Measurements from ENCODE around the gene SERPINA1. TPM values are rescaled to one million over a fixed set of nuclear protein-coding genes. Genes with fewer than 3 reads are reported as not detected.

The SERPINA1 gene
- total and polyA plus RNA-seq, 2 of the 13 experiments (the other 11 are each of a cell fraction or from before 2014, with no cell fraction given), result 3,266 to 11,015 TPM

- TF ChIP-seq, protein P1, sequence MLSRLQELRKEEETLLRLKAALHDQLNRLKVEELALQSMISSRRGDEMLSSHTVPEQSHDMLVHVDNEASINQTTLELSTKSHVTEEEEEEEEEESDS (CRISPR knock-in tag; IDR thresholded peaks at IDR 0.05; ENCODE audit: borderline replicate concordance), result no peak
- TF ChIP-seq ZNF580 (CRISPR knock-in tag; IDR thresholded peaks at IDR 0.05; ENCODE audit: borderline replicate concordance, low read depth) (peak; percentile 26; the same call in 1 of the 2 replicates), MAZ (IDR thresholded peaks at IDR 0.05; ENCODE audit: borderline replicate concordance, low read depth, low read length) (no peak), MAZ (CRISPR knock-in tag; IDR thresholded peaks at IDR 0.05; ENCODE audit: low read depth) (peak; percentile 55), BHLHE40 (IDR thresholded peaks at IDR 0.05; ENCODE audit: low read length) (0 out of 2 replicates have a peak, but pooled peaks have one; percentile 5), MTF1 (CRISPR knock-in tag; IDR thresholded peaks at IDR 0.05) (no peak), ZXDC (CRISPR knock-in tag; IDR thresholded peaks at IDR 0.05) (no peak), THYN1 (CRISPR knock-in tag; IDR thresholded peaks at IDR 0.05; ENCODE audit: borderline replicate concordance, low read depth) (no peak), NONO (IDR thresholded peaks at IDR 0.05) (no peak), NONO (CRISPR knock-in tag; conservative IDR thresholded peaks at IDR 0.05) (peak; percentile 77), ZNF709 (CRISPR knock-in tag; IDR thresholded peaks at IDR 0.05) (no peak), PITX1 (CRISPR knock-in tag; IDR thresholded peaks at IDR 0.05) (peak; percentile 82), ZNF354B (CRISPR knock-in tag; IDR thresholded peaks at IDR 0.05) (no peak), STAG1 (CRISPR knock-in tag; IDR thresholded peaks at IDR 0.05) (peak; percentile 84), RFX5 (IDR thresholded peaks at IDR 0.05; ENCODE audit: low read depth, low read length) (peak; percentile 88), SMARCE1 (IDR thresholded peaks at IDR 0.05; ENCODE audit: borderline replicate concordance) (no peak), ZBED4 (CRISPR knock-in tag; IDR thresholded peaks at IDR 0.05; ENCODE audit: borderline replicate concordance) (peak; percentile 55), GFI1 (CRISPR knock-in tag; IDR thresholded peaks at IDR 0.05; ENCODE audit: borderline replicate concordance) (peak; percentile 76)
- TF ChIP-seq, protein P2, sequence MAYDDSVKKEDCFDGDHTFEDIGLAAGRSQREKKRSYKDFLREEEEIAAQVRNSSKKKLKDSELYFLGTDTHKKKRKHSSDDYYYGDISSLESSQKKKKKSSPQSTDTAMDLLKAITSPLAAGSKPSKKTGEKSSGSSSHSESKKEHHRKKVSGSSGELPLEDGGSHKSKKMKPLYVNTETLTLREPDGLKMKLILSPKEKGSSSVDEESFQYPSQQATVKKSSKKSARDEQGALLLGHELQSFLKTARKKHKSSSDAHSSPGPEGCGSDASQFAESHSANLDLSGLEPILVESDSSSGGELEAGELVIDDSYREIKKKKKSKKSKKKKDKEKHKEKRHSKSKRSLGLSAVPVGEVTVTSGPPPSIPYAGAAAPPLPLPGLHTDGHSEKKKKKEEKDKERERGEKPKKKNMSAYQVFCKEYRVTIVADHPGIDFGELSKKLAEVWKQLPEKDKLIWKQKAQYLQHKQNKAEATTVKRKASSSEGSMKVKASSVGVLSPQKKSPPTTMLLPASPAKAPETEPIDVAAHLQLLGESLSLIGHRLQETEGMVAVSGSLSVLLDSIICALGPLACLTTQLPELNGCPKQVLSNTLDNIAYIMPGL (CRISPR knock-in tag; IDR thresholded peaks at IDR 0.05; ENCODE audit: borderline replicate concordance in 1 of 2, low read depth in 1 of 2), result peak in 1 of 2 experiments; percentile 48; a peak in 1 of 4 replicates
- TF ChIP-seq, protein P3, sequence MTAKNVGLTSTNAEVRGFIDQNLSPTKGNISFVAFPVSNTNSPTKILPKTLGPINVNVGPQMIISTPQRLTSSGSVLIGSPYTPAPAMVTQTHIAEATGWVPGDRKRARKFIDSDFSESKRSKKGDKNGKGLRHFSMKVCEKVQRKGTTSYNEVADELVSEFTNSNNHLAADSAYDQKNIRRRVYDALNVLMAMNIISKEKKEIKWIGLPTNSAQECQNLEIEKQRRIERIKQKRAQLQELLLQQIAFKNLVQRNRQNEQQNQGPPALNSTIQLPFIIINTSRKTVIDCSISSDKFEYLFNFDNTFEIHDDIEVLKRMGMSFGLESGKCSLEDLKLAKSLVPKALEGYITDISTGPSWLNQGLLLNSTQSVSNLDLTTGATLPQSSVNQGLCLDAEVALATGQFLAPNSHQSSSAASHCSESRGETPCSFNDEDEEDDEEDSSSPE (CRISPR knock-in tag; IDR thresholded peaks at IDR 0.05), result no peak
Measured at GRCh38 chr14:94355191-94355794, 33.1 kb downstream of the SERPINA1 start (continued).
